ENCODE data around the gene ABCB6.

- TF ChIP-seq ELF4 (IDR thresholded peaks at IDR 0.05) (no peak), ZNF384 (IDR thresholded peaks at IDR 0.05) (no peak), SUZ12 (IDR thresholded peaks at IDR 0.05) (no peak), NFRKB (IDR thresholded peaks at IDR 0.05) (no peak), SP1 (IDR thresholded peaks at IDR 0.05) (no peak), BHLHE40 (IDR thresholded peaks at IDR 0.05; ENCODE audit: borderline replicate concordance) (no peak), HDGF (IDR thresholded peaks at IDR 0.05; ENCODE audit: borderline replicate concordance) (no peak), CTBP1 (IDR thresholded peaks at IDR 0.05; ENCODE audit: borderline replicate concordance) (no peak), PKNOX1 (IDR thresholded peaks at IDR 0.05) (no peak)
Measured at GRCh38 chr2:219160186-219161017, 58.4 kb downstream of the ABCB6 start, which contains the start of gene NHEJ1.

Measured in HEK293T (cell line).